Activated T-helper 1 cell treated with anti-CD3 and anti-CD28 coated beads, Interleukin-12 subunit alpha, Interleukin-12 subunit beta, Interleukin-2, Interleukin-4 antibody, amounts not matched to agents 30 ng/mL and 10 ng/mL and 1 ng/mL, durations not matched to agents 14 hours and 24 hours and 36 hours (primary cell): ENCODE results near the gene ENOPH1. TPM values are rescaled to one million over a fixed set of nuclear protein-coding genes. Genes with fewer than 3 reads are reported as not detected.
"Not testable (repeated sequence)": the region's sequence is repeated elsewhere in the genome, so short reads cannot be mapped to it uniquely, and the experiment has no call there.

ENCODE experiments used
- DNase-seq: peaks from one replicate; pipeline ENCODE4 v3.0.0; 2021; ENCODE audit warnings: low spot score
- H3K27ac Mint-ChIP-seq: one replicate; pipeline ENCODE4 v1.8.0; 2021; ENCODE audit warnings: mild to moderate bottlenecking, mixed read lengths
- H3K27me3 Mint-ChIP-seq: one replicate; pipeline ENCODE4 v1.8.0; 2022; ENCODE audit warnings: mild to moderate bottlenecking, moderate library complexity, mixed read lengths; ENCODE audit not compliant: insufficient read depth
- H3K36me3 Mint-ChIP-seq: one replicate; pipeline ENCODE4 v1.8.0; 2021; ENCODE audit warnings: low read depth, mixed read lengths
- H3K4me1 Mint-ChIP-seq: one replicate; pipeline ENCODE4 v1.8.0; 2021; ENCODE audit warnings: low read depth, mixed read lengths
- H3K4me3 Mint-ChIP-seq: one replicate; pipeline ENCODE4 v1.8.0; 2021; ENCODE audit warnings: mild to moderate bottlenecking, moderate library complexity, mixed read lengths
- H3K9me3 Mint-ChIP-seq: one replicate; pipeline ENCODE4 v1.8.0; 2021; ENCODE audit warnings: mixed read lengths
- intact Hi-C: fragments of 100-400 bp; cut with micrococcal nuclease; formaldehyde crosslinking; loops from one replicate; pipeline ENCODE4 v1.15.1; 2024
- total RNA-seq: library from RNA; stranded (reverse); gene quantifications from 2 replicates; pipeline ENCODE4 v1.2.3, GENCODE V29; 2022

The ENOPH1 gene
- 60.8 and 61.5 TPM in 2 replicates for total RNA-seq

- DNase-seq: peak; percentile 94
- no peaks in the 10 kb centered on the region for H3K27me3 Mint-ChIP-seq
- H3K9me3 Mint-ChIP-seq: no peaks in the 10 kb centered on the region
- intact Hi-C loops: loop anchor here (1.0 to 10.0 kb wide), 11 partner anchors 32 to 1025 kb away; partner anchors contain the start of genes COPS4, HELQ, LIN54 and RASGEF1B
- peak within 1 kb of the TSS; percentile 99 for H3K4me3 Mint-ChIP-seq
- peaks cover 53% of the 10 kb centered on the region for H3K36me3 Mint-ChIP-seq
- H3K27ac Mint-ChIP-seq: peak within 1 kb of the TSS; percentile 99
- H3K4me1 Mint-ChIP-seq: peaks cover 61% of the 10 kb centered on the region
These were observed at the start of gene ENOPH1, which contains the start of gene HNRNPDL for GRCh38 chr4:82430193-82430963. Gene ENOPH1 (plus strand): TSS chr4:82430590. CDS start chr4:82430830, 240 bp downstream. Gene HNRNPDL (minus strand): TSS chr4:82430462. CDS start chr4:82429690, 772 bp downstream.

- no peak overlapping the region for H3K4me3 Mint-ChIP-seq
- H3K27ac Mint-ChIP-seq: no peak overlapping the region
- H3K27me3 Mint-ChIP-seq: peaks cover 6% of the 10 kb centered on the region
- DNase-seq: no peak
- intact Hi-C loops: no loop called here
- no peaks in the 10 kb centered on the region for H3K9me3 Mint-ChIP-seq
- H3K4me1 Mint-ChIP-seq: peaks cover 13% of the 10 kb centered on the region
- H3K36me3 Mint-ChIP-seq: peaks cover 7% of the 10 kb centered on the region
These were observed 49.6 kb upstream of the ENOPH1 start for GRCh38 chr4:82380831-82381230.

GRCh38 chr4:82381235-82381634 lies 49.2 kb upstream of the ENOPH1 start:
- DNase-seq: no peak
- Mint-ChIP-seq H3K27me3 (peaks cover 7% of the 10 kb centered on the region), H3K4me1 (peaks cover 9% of the 10 kb centered on the region), H3K27ac (no peak overlapping the region), H3K36me3 (peaks cover 7% of the 10 kb centered on the region), H3K4me3 (no peak overlapping the region), H3K9me3 (no peaks in the 10 kb centered on the region)
- intact Hi-C loops: no loop called here

GRCh38 chr4:82381661-82382296 lies 48.6 kb upstream of the ENOPH1 start:
- peaks cover 5% of the 10 kb centered on the region for H3K36me3 Mint-ChIP-seq
- peaks cover 7% of the 10 kb centered on the region for H3K27me3 Mint-ChIP-seq
- peaks cover 5% of the 10 kb centered on the region for H3K4me1 Mint-ChIP-seq
- H3K9me3 Mint-ChIP-seq: no peaks in the 10 kb centered on the region
- H3K27ac Mint-ChIP-seq: no peak overlapping the region
- H3K4me3 Mint-ChIP-seq: no peak overlapping the region
- intact Hi-C loops: no loop called here
- no peak for DNase-seq

GRCh38 chr4:82382751-82383150 lies 47.6 kb upstream of the ENOPH1 start:
- Mint-ChIP-seq H3K4me3 (no peak overlapping the region), H3K36me3 (peaks cover 3% of the 10 kb centered on the region), H3K27me3 (peaks cover 7% of the 10 kb centered on the region), H3K27ac (no peak overlapping the region), H3K4me1 (peaks cover 2% of the 10 kb centered on the region), H3K9me3 (no peaks in the 10 kb centered on the region)
- intact Hi-C loops: no loop called here
- no peak for DNase-seq

GRCh38 chr4:82386312-82386711 lies 44.1 kb upstream of the ENOPH1 start:
- H3K27ac Mint-ChIP-seq, H3K27me3 Mint-ChIP-seq, DNase-seq, H3K4me3 Mint-ChIP-seq, intact Hi-C loops, H3K9me3 Mint-ChIP-seq, H3K4me1 Mint-ChIP-seq, H3K36me3 Mint-ChIP-seq: not testable (repeated sequence)

- intact Hi-C loops: no loop called here
- Mint-ChIP-seq H3K36me3 (no peaks in the 10 kb centered on the region), H3K27ac (no peak overlapping the region), H3K27me3 (peaks cover 7% of the 10 kb centered on the region), H3K4me1 (no peaks in the 10 kb centered on the region), H3K9me3 (no peaks in the 10 kb centered on the region), H3K4me3 (no peak overlapping the region)
- DNase-seq: no peak
These were observed 42.0 kb upstream of the ENOPH1 start for GRCh38 chr4:82388405-82388804.

- H3K4me1 Mint-ChIP-seq, H3K27me3 Mint-ChIP-seq, H3K9me3 Mint-ChIP-seq, H3K36me3 Mint-ChIP-seq, H3K4me3 Mint-ChIP-seq, DNase-seq, H3K27ac Mint-ChIP-seq, intact Hi-C loops: not testable (repeated sequence)
These were observed 40.3 kb upstream of the ENOPH1 start for GRCh38 chr4:82390061-82390460.

GRCh38 chr4:82394896-82395295 lies 35.5 kb upstream of the ENOPH1 start:
- Mint-ChIP-seq H3K4me1 (no peaks in the 10 kb centered on the region), H3K4me3 (no peak overlapping the region), H3K9me3 (no peaks in the 10 kb centered on the region), H3K27ac (no peak overlapping the region), H3K27me3 (peaks cover 2% of the 10 kb centered on the region), H3K36me3 (no peaks in the 10 kb centered on the region)
- DNase-seq: no peak
- intact Hi-C loops: no loop called here

GRCh38 chr4:82397527-82397926 lies 32.9 kb upstream of the ENOPH1 start:
- Mint-ChIP-seq H3K27ac (no peak overlapping the region), H3K9me3 (no peaks in the 10 kb centered on the region), H3K36me3 (no peaks in the 10 kb centered on the region), H3K27me3 (peaks cover 13% of the 10 kb centered on the region), H3K4me1 (no peaks in the 10 kb centered on the region), H3K4me3 (no peak overlapping the region)
- no peak for DNase-seq
- intact Hi-C loops: no loop called here

- intact Hi-C loops: no loop called here
- Mint-ChIP-seq H3K4me3 (no peak overlapping the region), H3K27me3 (peaks cover 14% of the 10 kb centered on the region), H3K9me3 (no peaks in the 10 kb centered on the region), H3K36me3 (no peaks in the 10 kb centered on the region), H3K27ac (no peak overlapping the region), H3K4me1 (no peaks in the 10 kb centered on the region)
- no peak for DNase-seq
These were observed 32.1 kb upstream of the ENOPH1 start for GRCh38 chr4:82398263-82398662.

- no peaks in the 10 kb centered on the region for H3K36me3 Mint-ChIP-seq
- H3K27ac Mint-ChIP-seq: peak overlapping the region; percentile 38
- H3K9me3 Mint-ChIP-seq: no peaks in the 10 kb centered on the region
- H3K4me3 Mint-ChIP-seq: no peak overlapping the region
- no peak for DNase-seq
- H3K27me3 Mint-ChIP-seq: peaks cover 15% of the 10 kb centered on the region
- H3K4me1 Mint-ChIP-seq: no peaks in the 10 kb centered on the region
- intact Hi-C loops: no loop called here
These were observed 28.8 kb upstream of the ENOPH1 start for GRCh38 chr4:82401600-82401999.

- H3K27me3 Mint-ChIP-seq: peaks cover 15% of the 10 kb centered on the region
- no peaks in the 10 kb centered on the region for H3K9me3 Mint-ChIP-seq
- no peak overlapping the region for H3K27ac Mint-ChIP-seq
- DNase-seq: no peak
- no peak overlapping the region for H3K4me3 Mint-ChIP-seq
- no peaks in the 10 kb centered on the region for H3K36me3 Mint-ChIP-seq
- no peaks in the 10 kb centered on the region for H3K4me1 Mint-ChIP-seq
- intact Hi-C loops: no loop called here
These were observed 28.1 kb upstream of the ENOPH1 start for GRCh38 chr4:82402196-82402775.
